ENCODE measurements around the gene SELENOO.

The SELENOO gene

GRCh38 chr22:50218153-50218995 lies 17.6 kb downstream of the SELENOO start:
- Histone ChIP-seq H3K27ac (no peak overlapping the region), H3K36me3 (ENCODE audit: control insufficient read depth, insufficient read depth, low read length) (no peaks in the 10 kb centered on the region), H3K4me1 (no peaks in the 10 kb centered on the region), H3K9ac (no peak overlapping the region), H3K27me3 (ENCODE audit: control insufficient read depth, insufficient read depth, low read length) (no peaks in the 10 kb centered on the region), H3K4me3 (ENCODE audit: low read depth, low read length) (no peak overlapping the region), H3K4me2 (ENCODE audit: low read length) (no peak overlapping the region), H3K79me2 (no peaks in the 10 kb centered on the region), H2AFZ (no peak overlapping the region), H3K9me3 (ENCODE audit: control insufficient read depth, low read length) (no peaks in the 10 kb centered on the region)
- TF ChIP-seq CTCF (IDR thresholded peaks at IDR 0.05), result no peak

- no peak overlapping the region for H3K4me3 ChIP-seq (ENCODE audit: low read depth, low read length)
- no peak overlapping the region for H3K27ac ChIP-seq
- H3K9me3 ChIP-seq (ENCODE audit: control insufficient read depth, low read length), result no peaks in the 10 kb centered on the region
- no peaks in the 10 kb centered on the region for H3K4me1 ChIP-seq
- TF ChIP-seq CTCF (IDR thresholded peaks at IDR 0.05), result no peak
- no peak overlapping the region for H3K9ac ChIP-seq
- H3K79me2 ChIP-seq, result no peaks in the 10 kb centered on the region
- no peak overlapping the region for H3K4me2 ChIP-seq (ENCODE audit: low read length)
- H2AFZ ChIP-seq, result no peak overlapping the region
- H3K27me3 ChIP-seq (ENCODE audit: control insufficient read depth, insufficient read depth, low read length), result no peaks in the 10 kb centered on the region
- H3K36me3 ChIP-seq (ENCODE audit: control insufficient read depth, insufficient read depth, low read length), result no peaks in the 10 kb centered on the region
Observed at GRCh38 chr22:50218996-50219727, 18.4 kb downstream of the SELENOO start.

GRCh38 chr22:50219800-50220602 lies 19.2 kb downstream of the SELENOO start:
- no peak overlapping the region for H2AFZ ChIP-seq
- no peak overlapping the region for H3K27ac ChIP-seq
- H3K4me3 ChIP-seq (ENCODE audit: low read depth, low read length), result no peak overlapping the region
- no peaks in the 10 kb centered on the region for H3K4me1 ChIP-seq
- H3K27me3 ChIP-seq (ENCODE audit: control insufficient read depth, insufficient read depth, low read length), result no peaks in the 10 kb centered on the region
- no peaks in the 10 kb centered on the region for H3K9me3 ChIP-seq (ENCODE audit: control insufficient read depth, low read length)
- H3K79me2 ChIP-seq, result no peaks in the 10 kb centered on the region
- no peak overlapping the region for H3K9ac ChIP-seq
- no peaks in the 10 kb centered on the region for H3K36me3 ChIP-seq (ENCODE audit: control insufficient read depth, insufficient read depth, low read length)
- H3K4me2 ChIP-seq (ENCODE audit: low read length), result no peak overlapping the region
- no peak for TF ChIP-seq CTCF (IDR thresholded peaks at IDR 0.05)

- Histone ChIP-seq H3K4me1 (no peaks in the 10 kb centered on the region), H3K36me3 (ENCODE audit: control insufficient read depth, insufficient read depth, low read length) (no peaks in the 10 kb centered on the region)
- TF ChIP-seq CTCF (IDR thresholded peaks at IDR 0.05), result no peak
Observed at GRCh38 chr22:50220603-50221409, 20.0 kb downstream of the SELENOO start.

More at GRCh38 chr22:50220603-50221409, 20.0 kb downstream of the SELENOO start:
- no peak overlapping the region for H3K4me3 ChIP-seq (ENCODE audit: low read depth, low read length)
- no peaks in the 10 kb centered on the region for H3K27me3 ChIP-seq (ENCODE audit: control insufficient read depth, insufficient read depth, low read length)
- H3K9ac ChIP-seq, result no peak overlapping the region
- no peak overlapping the region for H2AFZ ChIP-seq
- H3K9me3 ChIP-seq (ENCODE audit: control insufficient read depth, low read length), result no peaks in the 10 kb centered on the region
- no peaks in the 10 kb centered on the region for H3K79me2 ChIP-seq
- no peak overlapping the region for H3K27ac ChIP-seq
- no peak overlapping the region for H3K4me2 ChIP-seq (ENCODE audit: low read length)

Data from parathyroid adenoma (tissue), 2 donors.